ENCODE results near the gene ZFYVE28. TPM values are rescaled to one million over a fixed set of nuclear protein-coding genes. Genes with fewer than 3 reads are reported as not detected.
"Not testable (repeated sequence)": the region's sequence is repeated elsewhere in the genome, so short reads cannot be mapped to it uniquely, and the experiment has no call there.

ZFYVE28 gene
- total and polyA plus RNA-seq, 2 of the 8 experiments (the other 6 are each of a cell fraction or from before 2014, with no cell fraction given), result 1.7 to 4.9 TPM

- TF ChIP-seq NRF1 (IDR thresholded peaks at IDR 0.05; ENCODE audit: low read depth, low read length) (no peak), BCL11A (IDR thresholded peaks at IDR 0.05; ENCODE audit: low read depth in 2 of 2, low read length in 2 of 2) (no peak), RNF2 (IDR thresholded peaks at IDR 0.05; ENCODE audit: borderline replicate concordance, low read depth, low read length, missing control alignments, poor library complexity, severe bottlenecking) (no peak), NANOG (IDR thresholded peaks at IDR 0.05; ENCODE audit: insufficient read depth, low read depth, low read length, poor library complexity, severe bottlenecking) (no peak), SUZ12 (IDR thresholded peaks at IDR 0.05; ENCODE audit: low read length) (no peak), SP4 (IDR thresholded peaks at IDR 0.05; ENCODE audit: low read length) (no peak)
- TF ChIP-seq, protein P1, sequence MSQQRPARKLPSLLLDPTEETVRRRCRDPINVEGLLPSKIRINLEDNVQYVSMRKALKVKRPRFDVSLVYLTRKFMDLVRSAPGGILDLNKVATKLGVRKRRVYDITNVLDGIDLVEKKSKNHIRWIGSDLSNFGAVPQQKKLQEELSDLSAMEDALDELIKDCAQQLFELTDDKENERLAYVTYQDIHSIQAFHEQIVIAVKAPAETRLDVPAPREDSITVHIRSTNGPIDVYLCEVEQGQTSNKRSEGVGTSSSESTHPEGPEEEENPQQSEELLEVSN (IDR thresholded peaks at IDR 0.05), result no peak
These were observed 142.7 kb downstream of the ZFYVE28 start (continued) for GRCh38 chr4:2275546-2276251.

DNA sequence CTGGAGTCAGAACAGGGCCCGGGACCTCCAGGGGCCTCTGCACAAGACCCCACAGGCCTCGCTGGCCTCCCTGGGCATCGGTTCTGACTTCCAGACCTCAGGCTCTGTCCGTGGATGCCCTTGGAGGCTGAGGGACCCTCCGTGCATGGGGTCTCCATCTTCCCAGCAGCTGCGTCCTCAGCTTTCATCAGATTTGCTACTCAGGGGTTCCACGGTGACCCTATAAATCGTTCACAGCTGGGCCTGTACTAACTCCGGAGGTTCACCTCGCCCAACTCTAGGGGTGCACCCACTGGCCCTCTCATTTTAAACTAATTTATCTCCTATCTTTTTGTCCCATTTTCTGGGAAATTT is 143.4 kb downstream of the ZFYVE28 start:
- H3K4me2 ChIP-seq (ENCODE audit: insufficient read depth in 1 of 2, low read depth in 2 of 2, low read length in 2 of 2); H3K18ac ChIP-seq (ENCODE audit: extremely low read depth, low read length); H2BK120ac ChIP-seq (replicated peaks; ENCODE audit: low read depth, low read length); H2BK12ac ChIP-seq (ENCODE audit: low read depth, low read length); H3K9ac ChIP-seq (replicated peaks in 1 of 4; ENCODE audit: extremely low read depth in 1 of 4, low read depth in 3 of 4, low read length in 3 of 4); POLR2A ChIA-PET (ENCODE audit: partially characterized antibody); H4K8ac ChIP-seq (ENCODE audit: extremely low read depth, insufficient read depth, low read length); H4K20me1 ChIP-seq (replicated peaks in 1 of 2; ENCODE audit: control insufficient read depth in 1 of 2, insufficient read depth in 2 of 2, low read length in 2 of 2); DNase-seq (ENCODE audit: low read depth in 1 of 2, low spot score in 2 of 2); H3K36me3 ChIP-seq (ENCODE audit: control insufficient read depth in 2 of 4, insufficient read depth in 4 of 4, low read length in 3 of 4); H3K4ac ChIP-seq (replicated peaks; ENCODE audit: insufficient read length, low read depth, low read length); H2BK20ac ChIP-seq (ENCODE audit: low read length); H2AK5ac ChIP-seq (ENCODE audit: low read depth, low read length); H2BK15ac ChIP-seq (ENCODE audit: low read length); H3K14ac ChIP-seq (ENCODE audit: insufficient read length); H3K23ac ChIP-seq (ENCODE audit: insufficient read length); H3K79me1 ChIP-seq (ENCODE audit: low read depth, low read length); H3K23me2 ChIP-seq (ENCODE audit: low read depth, low read length); H3K4me1 ChIP-seq (replicated peaks in 1 of 4; ENCODE audit: control insufficient read depth in 3 of 4, insufficient read depth in 4 of 4, low read length in 3 of 4); H3K56ac ChIP-seq (replicated peaks; ENCODE audit: insufficient read length, low read depth, low read length); H3K27me3 ChIP-seq (replicated peaks in 1 of 4; ENCODE audit: control insufficient read depth in 3 of 4, extremely low read depth in 1 of 4, insufficient read depth in 3 of 4, low read length in 3 of 4); H3K9me3 ChIP-seq (ENCODE audit: insufficient read depth in 2 of 2, low read depth in 1 of 2, low read length in 1 of 2); FAIRE-seq; H3K27ac ChIP-seq (ENCODE audit: low read depth, low read length); H4K5ac ChIP-seq (ENCODE audit: insufficient read length, low read depth, low read length); H3K79me2 ChIP-seq (ENCODE audit: control insufficient read depth in 1 of 2, insufficient read depth in 2 of 2, low read length in 2 of 2); H3K4me3 ChIP-seq (ENCODE audit: extremely low read depth in 1 of 4, insufficient read depth in 2 of 4, low read depth in 3 of 4, low read length in 4 of 4); H4K91ac ChIP-seq (replicated peaks; ENCODE audit: insufficient read length, low read length); H2AFZ ChIP-seq (ENCODE audit: low read length); CTCF ChIA-PET (ENCODE audit: partially characterized antibody); H2BK5ac ChIP-seq (ENCODE audit: low read depth, low read length): not testable (repeated sequence)
- WGBS, 2 experiments (ENCODE audit: extremely low coverage in 1 of 2, insufficient coverage in 1 of 2, insufficient read length in 1 of 2, insufficient replicate concordance in 2 of 2, low coverage in 1 of 2, low lambda C conversion rate in 2 of 2, missing lambda C conversion rate in 1 of 2), result 82% methylated on average over 10 of the region's 10 CpGs; no CpG with 5 or more reads in 1 of the 2 experiments

All from H1 (cell line).